ENCODE data around the gene ANTXR1. TPM values are rescaled to one million over a fixed set of nuclear protein-coding genes. Genes with fewer than 3 reads are reported as not detected.

The ANTXR1 gene
- total and polyA plus RNA-seq, 9 of the 15 experiments (the other 6 are each of a cell fraction or from before 2014, with no cell fraction given) = 0.07 to 1.00 (median 0.54) TPM

GRCh38 chr2:68989035-68989434, 23.9 kb upstream of the ANTXR1 start (continued):
- TF ChIP-seq, protein P1, sequence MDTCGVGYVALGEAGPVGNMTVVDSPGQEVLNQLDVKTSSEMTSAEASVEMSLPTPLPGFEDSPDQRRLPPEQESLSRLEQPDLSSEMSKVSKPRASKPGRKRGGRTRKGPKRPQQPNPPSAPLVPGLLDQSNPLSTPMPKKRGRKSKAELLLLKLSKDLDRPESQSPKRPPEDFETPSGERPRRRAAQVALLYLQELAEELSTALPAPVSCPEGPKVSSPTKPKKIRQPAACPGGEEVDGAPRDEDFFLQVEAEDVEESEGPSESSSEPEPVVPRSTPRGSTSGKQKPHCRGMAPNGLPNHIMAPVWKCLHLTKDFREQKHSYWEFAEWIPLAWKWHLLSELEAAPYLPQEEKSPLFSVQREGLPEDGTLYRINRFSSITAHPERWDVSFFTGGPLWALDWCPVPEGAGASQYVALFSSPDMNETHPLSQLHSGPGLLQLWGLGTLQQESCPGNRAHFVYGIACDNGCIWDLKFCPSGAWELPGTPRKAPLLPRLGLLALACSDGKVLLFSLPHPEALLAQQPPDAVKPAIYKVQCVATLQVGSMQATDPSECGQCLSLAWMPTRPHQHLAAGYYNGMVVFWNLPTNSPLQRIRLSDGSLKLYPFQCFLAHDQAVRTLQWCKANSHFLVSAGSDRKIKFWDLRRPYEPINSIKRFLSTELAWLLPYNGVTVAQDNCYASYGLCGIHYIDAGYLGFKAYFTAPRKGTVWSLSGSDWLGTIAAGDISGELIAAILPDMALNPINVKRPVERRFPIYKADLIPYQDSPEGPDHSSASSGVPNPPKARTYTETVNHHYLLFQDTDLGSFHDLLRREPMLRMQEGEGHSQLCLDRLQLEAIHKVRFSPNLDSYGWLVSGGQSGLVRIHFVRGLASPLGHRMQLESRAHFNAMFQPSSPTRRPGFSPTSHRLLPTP (IDR thresholded peaks at IDR 0.05; ENCODE audit: borderline replicate concordance, extremely low read depth, insufficient read length) = no peak
- TF ChIP-seq, protein P2, sequence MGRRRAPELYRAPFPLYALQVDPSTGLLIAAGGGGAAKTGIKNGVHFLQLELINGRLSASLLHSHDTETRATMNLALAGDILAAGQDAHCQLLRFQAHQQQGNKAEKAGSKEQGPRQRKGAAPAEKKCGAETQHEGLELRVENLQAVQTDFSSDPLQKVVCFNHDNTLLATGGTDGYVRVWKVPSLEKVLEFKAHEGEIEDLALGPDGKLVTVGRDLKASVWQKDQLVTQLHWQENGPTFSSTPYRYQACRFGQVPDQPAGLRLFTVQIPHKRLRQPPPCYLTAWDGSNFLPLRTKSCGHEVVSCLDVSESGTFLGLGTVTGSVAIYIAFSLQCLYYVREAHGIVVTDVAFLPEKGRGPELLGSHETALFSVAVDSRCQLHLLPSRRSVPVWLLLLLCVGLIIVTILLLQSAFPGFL (CRISPR knock-in tag; IDR thresholded peaks at IDR 0.05) = no peak
- TF ChIP-seq ZNF3 (CRISPR knock-in tag; IDR thresholded peaks at IDR 0.05) (no peak), E2F3 (CRISPR knock-in tag; IDR thresholded peaks at IDR 0.05) (no peak), NEUROD1 (IDR thresholded peaks at IDR 0.05; ENCODE audit: borderline replicate concordance, low read depth, low read length, partially characterized antibody) (no peak), ZNF830 (CRISPR knock-in tag; IDR thresholded peaks at IDR 0.05) (no peak), HOMEZ (CRISPR knock-in tag; IDR thresholded peaks at IDR 0.05) (no peak), FOXJ2 (tag; IDR thresholded peaks at IDR 0.05) (no peak), MEF2D (tag; conservative IDR thresholded peaks at IDR 0.05; ENCODE audit: low read depth) (no peak), COPS2 (conservative IDR thresholded peaks at IDR 0.05) (no peak)
